Tibial artery (tissue), 4 donors: ENCODE data around the gene LHCGR.

Experiments used
- DNase-seq, 2 donors: peaks; one replicate each; pipeline ENCODE4 v3.0.0-alpha.2; 2019
- H3K27ac ChIP-seq, 2 donors: fragments of 200-600 bp; sonication (generic) in 1 of 2; 1 replicate in 1 of 2; 2 replicates in 1 of 2; pipeline ENCODE4 v1.5.1; 2018 to 2019; ENCODE audit warnings: mild to moderate bottlenecking in 1 of 2
- H3K27me3 ChIP-seq, 2 donors: fragments of 200-600 bp; sonication (generic) in 1 of 2; one replicate each; pipeline versions ENCODE4 v1.5.1 to v1.6.0; 2016 to 2019
- H3K36me3 ChIP-seq, 3 donors: fragments of 200-600 bp; sonication (generic) in 2 of 3; one replicate each; pipeline ENCODE4 v1.5.1; 2016 to 2019; ENCODE audit warnings: mild to moderate bottlenecking in 2 of 3
- H3K4me1 ChIP-seq, 4 donors: fragments of 200-600 bp; sonication (generic) in 2 of 4; 1 replicate in 3 of 4; 2 replicates in 1 of 4; pipeline ENCODE4 v1.5.1; 2016 to 2019
- H3K4me3 ChIP-seq, 2 donors: fragments of 200-600 bp; sonication (generic) in 1 of 2; 1 replicate in 1 of 2; 2 replicates in 1 of 2; pipeline ENCODE4 v1.5.1; 2018 to 2019; ENCODE audit warnings: mild to moderate bottlenecking in 2 of 2
- H3K9me3 ChIP-seq, 3 donors: fragments of 200-600 bp; sonication (generic) in 1 of 3; one replicate each; pipeline ENCODE4 v1.5.1; 2016 to 2019
- CTCF ChIP-seq, 2 experiments: fragments of 200-600 bp in 1 of 2; fragments of 450-650 bp in 1 of 2; IDR thresholded peaks; one replicate each; pipeline ENCODE4 v1.5.1; 2017 to 2019; ENCODE audit warnings: antibody characterized with exemption in 2 of 2, mild to moderate bottlenecking in 1 of 2, moderate library complexity in 1 of 2
- intact Hi-C: fragments of 100-400 bp; cut with DNase I; formaldehyde crosslinking; loops from one replicate; pipeline ENCODE4 v1.15.0; 2023; ENCODE audit warnings: low total_unique reads

LHCGR gene

GRCh38 chr2:48715956-48716355 is 39.6 kb downstream of the LHCGR start:
- Histone ChIP-seq H3K4me3 (no peak overlapping the region), H3K9me3 (no peaks in the 10 kb centered on the region), H3K4me1 (no peaks in the 10 kb centered on the region), H3K27ac (no peak overlapping the region), H3K27me3 (no peaks in the 10 kb centered on the region), H3K36me3 (no peaks in the 10 kb centered on the region)
- intact Hi-C loops, result no loop called here
- TF ChIP-seq CTCF (IDR thresholded peaks at IDR 0.05), result no peak
- DNase-seq, result no peak

- Histone ChIP-seq H3K27me3 (no peaks in the 10 kb centered on the region), H3K27ac (no peak overlapping the region), H3K9me3 (no peaks in the 10 kb centered on the region), H3K4me3 (no peak overlapping the region), H3K36me3 (no peaks in the 10 kb centered on the region), H3K4me1 (no peaks in the 10 kb centered on the region)
- TF ChIP-seq CTCF (IDR thresholded peaks at IDR 0.05), result no peak
- intact Hi-C loops, result no loop called here
- DNase-seq, result peak in 1 of 2 donors; percentile 70
These were observed 40.3 kb downstream of the LHCGR start for GRCh38 chr2:48715042-48715899.

GRCh38 chr2:48714245-48714644 is 41.3 kb downstream of the LHCGR start:
- Histone ChIP-seq H3K36me3 (no peaks in the 10 kb centered on the region), H3K4me1 (no peaks in the 10 kb centered on the region), H3K27me3 (no peaks in the 10 kb centered on the region), H3K27ac (no peak overlapping the region), H3K9me3 (no peaks in the 10 kb centered on the region), H3K4me3 (no peak overlapping the region)
- no peak for DNase-seq
- intact Hi-C loops, result no loop called here
- TF ChIP-seq CTCF (IDR thresholded peaks at IDR 0.05), result no peak

- no peak overlapping the region for H3K27ac ChIP-seq
- H3K4me1 ChIP-seq, result no peaks in the 10 kb centered on the region
- DNase-seq, result no peak
- H3K36me3 ChIP-seq, result no peaks in the 10 kb centered on the region
- intact Hi-C loops, result no loop called here
- H3K9me3 ChIP-seq, result no peaks in the 10 kb centered on the region
- H3K4me3 ChIP-seq, result no peak overlapping the region
- no peak for TF ChIP-seq CTCF (IDR thresholded peaks at IDR 0.05)
- no peaks in the 10 kb centered on the region for H3K27me3 ChIP-seq
These were observed 41.9 kb downstream of the LHCGR start for GRCh38 chr2:48713647-48714046.

GRCh38 chr2:48712151-48712550 is 43.4 kb downstream of the LHCGR start:
- intact Hi-C loops, result no loop called here
- Histone ChIP-seq H3K27me3 (no peaks in the 10 kb centered on the region), H3K36me3 (no peaks in the 10 kb centered on the region), H3K9me3 (no peaks in the 10 kb centered on the region), H3K4me3 (no peak overlapping the region), H3K4me1 (no peaks in the 10 kb centered on the region), H3K27ac (no peak overlapping the region)
- no peak for DNase-seq
- TF ChIP-seq CTCF (IDR thresholded peaks at IDR 0.05), result no peak
